HepG2 (cell line): ENCODE results near the gene FBXL20. TPM values are rescaled to one million over a fixed set of nuclear protein-coding genes. Genes with fewer than 3 reads are reported as not detected.
A peak's percentile ranks its signal among the peaks of the same experiment; 100 is the strongest.

Source experiments
- BRCA1 ChIP-seq: sonication (generic); formaldehyde crosslinking; IDR thresholded peaks from 2 replicates; pipeline ENCODE4 v1.4.0; 2020; ENCODE audit warnings: missing genetic modification reagents
- CERS6 ChIP-seq: sonication (generic); formaldehyde crosslinking; IDR thresholded peaks from 2 replicates; pipeline ENCODE4 v1.5.0; 2020; ENCODE audit warnings: missing genetic modification reagents
- CTCF ChIP-seq: sonication (generic); formaldehyde crosslinking; IDR thresholded peaks from 2 replicates; pipeline ENCODE4 v1.5.0; 2020; ENCODE audit warnings: mild to moderate bottlenecking, missing genetic modification reagents, moderate library complexity
- DNMT1 ChIP-seq: sonication (generic); formaldehyde crosslinking; IDR thresholded peaks from 2 replicates; pipeline ENCODE4 v1.5.1; 2020; ENCODE audit warnings: mild to moderate bottlenecking, missing genetic modification reagents
- ETV6 ChIP-seq: sonication (generic); formaldehyde crosslinking; conservative IDR thresholded peaks from 2 replicates; pipeline ENCODE4 v1.4.0; 2020; ENCODE audit warnings: missing genetic modification reagents
- GLI4 ChIP-seq: sonication (generic); formaldehyde crosslinking; IDR thresholded peaks from 2 replicates; pipeline ENCODE4 v1.5.1; 2020; ENCODE audit warnings: missing genetic modification reagents, mild to moderate bottlenecking, moderate library complexity, borderline replicate concordance
- HBP1 ChIP-seq: IDR thresholded peaks from 2 replicates; pipeline ENCODE4 v1.6.1; 2016; ENCODE audit warnings: low read depth, control low read depth
- HCFC1 ChIP-seq: fragments of 150-350 bp; IDR thresholded peaks from 2 replicates; pipeline ENCODE4 v1.6.1; 2014; ENCODE audit warnings: low read depth, low read length
- HOMEZ ChIP-seq: IDR thresholded peaks from 2 replicates; pipeline ENCODE4 v1.6.1; 2016; ENCODE audit warnings: low read depth
- MLLT10 ChIP-seq: sonication (generic); formaldehyde crosslinking; IDR thresholded peaks from 2 replicates; pipeline ENCODE4 v1.4.0; 2020; ENCODE audit warnings: missing genetic modification reagents
- MTF1 ChIP-seq: sonication (generic); formaldehyde crosslinking; IDR thresholded peaks from 2 replicates; pipeline ENCODE4 v1.5.0; 2020; ENCODE audit warnings: missing genetic modification reagents
- MXD3 ChIP-seq: IDR thresholded peaks from 2 replicates; pipeline ENCODE4 v1.6.1; 2016; ENCODE audit warnings: mild to moderate bottlenecking, missing biosample characterization, missing genetic modification reagents
- NKX3-1 ChIP-seq: sonication (generic); formaldehyde crosslinking; IDR thresholded peaks from 2 replicates; pipeline ENCODE4 v1.5.0; 2020; ENCODE audit warnings: missing genetic modification reagents
- ZBTB25 ChIP-seq: IDR thresholded peaks from 2 replicates; pipeline ENCODE4 v1.6.1; 2018; ENCODE audit warnings: missing genetic modification reagents
- ZNF687 ChIP-seq: sonication (generic); formaldehyde crosslinking; IDR thresholded peaks from 2 replicates; pipeline ENCODE4 v1.5.1; 2020; ENCODE audit warnings: mild to moderate bottlenecking, missing genetic modification reagents, moderate library complexity
- ZNF768 ChIP-seq: sonication (generic); formaldehyde crosslinking; IDR thresholded peaks from 2 replicates; pipeline ENCODE4 v1.4.0; 2020; ENCODE audit warnings: missing genetic modification reagents
- ZNF850 ChIP-seq: sonication (generic); formaldehyde crosslinking; conservative IDR thresholded peaks from 2 replicates; pipeline ENCODE4 v1.9.0; 2021; ENCODE audit warnings: mild to moderate bottlenecking, missing genetic modification reagents
- polyA plus RNA-seq, 8 experiments: library from polyadenylated mRNA; depleted of rRNA in 3 of 8; stranded (reverse) in 7 of 8; unstranded in 1 of 8; fragments of >200 nt; fragmentation: Illumina TruSeq in 4 of 8; extraction: Trizol in 4 of 8; gene quantifications; 2 replicates each; pipeline versions ENCODE4 v1.2.1 to v1.2.3, GENCODE V29; 2011 to 2016; ENCODE audit warnings: low read depth in 4 of 8, missing spikeins in 1 of 8, mixed read lengths in 1 of 8; ENCODE audit not compliant: insufficient read depth in 1 of 8
- total RNA-seq, 5 experiments: library from RNA; depleted of rRNA; stranded (reverse); fragments of >200 nt; fragmentation: Illumina TruSeq; extraction: Trizol; gene quantifications; 2 replicates each; pipeline ENCODE4 v1.2.3, GENCODE V29; 2016; ENCODE audit warnings: low read depth in 1 of 5

FBXL20 gene
- total and polyA plus RNA-seq, 2 of the 13 experiments (the other 11 are each of a cell fraction or from before 2014, with no cell fraction given): 10.2 to 10.3 TPM

- TF ChIP-seq MTF1 (0 out of 2 replicates have a peak, but pooled peaks have one; percentile 76), ZBTB25 (CRISPR knock-in tag) (peak; percentile 98), CTCF (CRISPR knock-in tag) (no peak), MXD3 (CRISPR knock-in tag) (peak; percentile 67), CERS6 (no peak), ETV6 (CRISPR knock-in tag) (no peak), ZNF768 (CRISPR knock-in tag) (peak; percentile 32; the same call in 1 of the 2 replicates), HBP1 (peak; percentile 78), DNMT1 (no peak; the same call in 1 of the 2 replicates), ZNF687 (CRISPR knock-in tag) (peak; percentile 71), MLLT10 (no peak), HCFC1 (peak; percentile 38; the same call in 1 of the 2 replicates), GLI4 (no peak), NKX3-1 (0 out of 2 replicates have a peak, but pooled peaks have one; percentile 14), BRCA1 (CRISPR knock-in tag) (peak; percentile 53; the same call in 1 of the 2 replicates), HOMEZ (CRISPR knock-in tag) (no peak), ZNF850 (CRISPR knock-in tag) (no peak)
Measured at GRCh38 chr17:39401412-39402243, at the start of gene FBXL20 (continued).
